SK-N-SH treated with all-trans-retinoic acid at 6 μM for 48 hours (cell line): ENCODE measurements around the gene POU6F2.

Source experiments
- BACH2 ChIP-seq: fragments of 250-450 bp; sonication (Bioruptor Pico); IDR thresholded peaks from 2 replicates; pipeline ENCODE4 v1.9.0; 2021; ENCODE audit warnings: mild to moderate bottlenecking, borderline replicate concordance
- CSDC2 ChIP-seq: fragments of 250-450 bp; sonication (Bioruptor Pico); IDR thresholded peaks from 2 replicates; pipeline ENCODE4 v1.5.0; 2020; ENCODE audit warnings: mild to moderate bottlenecking, moderate library complexity
- ESRRG ChIP-seq: fragments of 250-450 bp; sonication (Bioruptor Pico); IDR thresholded peaks from 2 replicates; pipeline ENCODE4 v1.6.1; 2021; ENCODE audit warnings: mild to moderate bottlenecking
- GLIS3 ChIP-seq: fragments of 250-450 bp; sonication (Bioruptor Pico); IDR thresholded peaks from 2 replicates; pipeline ENCODE4 v1.5.0; 2020; ENCODE audit warnings: mild to moderate bottlenecking, moderate library complexity
- OSR1 ChIP-seq: fragments of 250-450 bp; sonication (Bioruptor Pico); IDR thresholded peaks from 2 replicates; pipeline ENCODE4 v1.8.0; 2022; ENCODE audit warnings: moderate library complexity, mild to moderate bottlenecking, inconsistent platforms
- RARB ChIP-seq: fragments of 250-450 bp; sonication (Bioruptor Pico); IDR thresholded peaks from 2 replicates; pipeline ENCODE4 v1.8.0; 2021; ENCODE audit warnings: mild to moderate bottlenecking, moderate library complexity
- ZFP3 ChIP-seq: fragments of 250-450 bp; sonication (Bioruptor Pico); IDR thresholded peaks from 2 replicates; pipeline ENCODE4 v1.5.0; 2020; ENCODE audit warnings: mild to moderate bottlenecking, moderate library complexity
- ZFP30 ChIP-seq: fragments of 450-650 bp; formaldehyde crosslinking; IDR thresholded peaks from 2 replicates; pipeline ENCODE4 v1.5.0; 2022; ENCODE audit warnings: mild to moderate bottlenecking, moderate library complexity
- ZNF70 ChIP-seq: fragments of 450-650 bp; formaldehyde crosslinking; IDR thresholded peaks from 2 replicates; pipeline ENCODE4 v1.5.0; 2020; ENCODE audit warnings: mild to moderate bottlenecking, moderate library complexity
- TF ChIP-seq, protein P1 (sequence below): fragments of 250-450 bp; sonication (Bioruptor Pico); IDR thresholded peaks from 2 replicates; pipeline ENCODE4 v1.8.0; 2020; ENCODE audit warnings: mild to moderate bottlenecking, moderate library complexity, borderline replicate concordance
- TF ChIP-seq, protein P2 (sequence below): fragments of 250-450 bp; sonication (Bioruptor Pico); IDR thresholded peaks from 2 replicates; pipeline ENCODE4 v1.5.1; 2020; ENCODE audit warnings: low read depth, mild to moderate bottlenecking, moderate library complexity
- TF ChIP-seq, protein P3 (sequence below): fragments of 250-450 bp; sonication (Bioruptor Pico); IDR thresholded peaks from 2 replicates; pipeline ENCODE4 v1.8.0; 2021; ENCODE audit warnings: low read depth, mild to moderate bottlenecking, moderate library complexity, borderline replicate concordance

DNA sequence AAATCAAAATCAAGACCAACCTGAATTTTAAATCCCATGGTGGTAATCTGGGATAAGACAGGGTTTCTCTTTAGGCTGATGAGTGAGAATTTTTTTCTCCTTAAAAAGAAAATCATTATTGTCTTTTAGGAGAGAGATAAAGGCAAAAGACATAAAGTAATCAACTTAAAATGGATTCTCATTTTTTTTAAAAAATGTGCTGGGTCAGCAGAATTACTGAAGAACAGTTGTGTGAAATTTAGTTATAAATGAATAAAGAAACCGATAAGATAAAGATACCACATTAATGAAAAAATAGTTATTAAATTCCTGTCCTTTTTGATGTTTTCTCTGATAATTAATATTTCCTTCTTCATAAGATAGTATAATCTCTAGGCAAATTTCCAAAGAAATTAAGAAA is 427.2 kb downstream of the POU6F2 start:
- TF ChIP-seq, protein P1, sequence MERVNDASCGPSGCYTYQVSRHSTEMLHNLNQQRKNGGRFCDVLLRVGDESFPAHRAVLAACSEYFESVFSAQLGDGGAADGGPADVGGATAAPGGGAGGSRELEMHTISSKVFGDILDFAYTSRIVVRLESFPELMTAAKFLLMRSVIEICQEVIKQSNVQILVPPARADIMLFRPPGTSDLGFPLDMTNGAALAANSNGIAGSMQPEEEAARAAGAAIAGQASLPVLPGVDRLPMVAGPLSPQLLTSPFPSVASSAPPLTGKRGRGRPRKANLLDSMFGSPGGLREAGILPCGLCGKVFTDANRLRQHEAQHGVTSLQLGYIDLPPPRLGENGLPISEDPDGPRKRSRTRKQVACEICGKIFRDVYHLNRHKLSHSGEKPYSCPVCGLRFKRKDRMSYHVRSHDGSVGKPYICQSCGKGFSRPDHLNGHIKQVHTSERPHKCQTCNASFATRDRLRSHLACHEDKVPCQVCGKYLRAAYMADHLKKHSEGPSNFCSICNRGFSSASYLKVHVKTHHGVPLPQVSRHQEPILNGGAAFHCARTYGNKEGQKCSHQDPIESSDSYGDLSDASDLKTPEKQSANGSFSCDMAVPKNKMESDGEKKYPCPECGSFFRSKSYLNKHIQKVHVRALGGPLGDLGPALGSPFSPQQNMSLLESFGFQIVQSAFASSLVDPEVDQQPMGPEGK (CRISPR knock-in tag): no peak
- TF ChIP-seq RARB (no peak), GLIS3 (CRISPR knock-in tag) (no peak), ZFP30 (CRISPR knock-in tag) (no peak), ZFP3 (CRISPR knock-in tag) (no peak), OSR1 (CRISPR knock-in tag) (no peak), ZNF70 (no peak), CSDC2 (no peak), ESRRG (no peak), BACH2 (CRISPR knock-in tag) (no peak)
- TF ChIP-seq, protein P2, sequence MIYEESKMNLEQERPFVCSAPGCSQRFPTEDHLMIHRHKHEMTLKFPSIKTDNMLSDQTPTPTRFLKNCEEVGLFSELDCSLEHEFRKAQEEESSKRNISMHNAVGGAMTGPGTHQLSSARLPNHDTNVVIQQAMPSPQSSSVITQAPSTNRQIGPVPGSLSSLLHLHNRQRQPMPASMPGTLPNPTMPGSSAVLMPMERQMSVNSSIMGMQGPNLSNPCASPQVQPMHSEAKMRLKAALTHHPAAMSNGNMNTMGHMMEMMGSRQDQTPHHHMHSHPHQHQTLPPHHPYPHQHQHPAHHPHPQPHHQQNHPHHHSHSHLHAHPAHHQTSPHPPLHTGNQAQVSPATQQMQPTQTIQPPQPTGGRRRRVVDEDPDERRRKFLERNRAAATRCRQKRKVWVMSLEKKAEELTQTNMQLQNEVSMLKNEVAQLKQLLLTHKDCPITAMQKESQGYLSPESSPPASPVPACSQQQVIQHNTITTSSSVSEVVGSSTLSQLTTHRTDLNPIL (CRISPR knock-in tag): no peak
- TF ChIP-seq, protein P3, sequence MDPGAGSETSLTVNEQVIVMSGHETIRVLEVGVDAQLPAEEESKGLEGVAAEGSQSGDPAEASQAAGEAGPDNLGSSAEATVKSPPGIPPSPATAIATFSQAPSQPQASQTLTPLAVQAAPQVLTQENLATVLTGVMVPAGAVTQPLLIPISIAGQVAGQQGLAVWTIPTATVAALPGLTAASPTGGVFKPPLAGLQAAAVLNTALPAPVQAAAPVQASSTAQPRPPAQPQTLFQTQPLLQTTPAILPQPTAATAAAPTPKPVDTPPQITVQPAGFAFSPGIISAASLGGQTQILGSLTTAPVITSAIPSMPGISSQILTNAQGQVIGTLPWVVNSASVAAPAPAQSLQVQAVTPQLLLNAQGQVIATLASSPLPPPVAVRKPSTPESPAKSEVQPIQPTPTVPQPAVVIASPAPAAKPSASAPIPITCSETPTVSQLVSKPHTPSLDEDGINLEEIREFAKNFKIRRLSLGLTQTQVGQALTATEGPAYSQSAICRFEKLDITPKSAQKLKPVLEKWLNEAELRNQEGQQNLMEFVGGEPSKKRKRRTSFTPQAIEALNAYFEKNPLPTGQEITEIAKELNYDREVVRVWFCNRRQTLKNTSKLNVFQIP (CRISPR knock-in tag): no peak
